SH-SY5Y (cell line): Measurements from ENCODE around the gene SORCS3.

Experiments used
- GATA2 ChIP-seq: IDR thresholded peaks from 2 replicates; pipeline ENCODE4 v1.6.1; 2011; ENCODE audit warnings: mild to moderate bottlenecking, low read depth, low read length
- GATA3 ChIP-seq: IDR thresholded peaks from 2 replicates; pipeline ENCODE4 v1.6.1; 2011; ENCODE audit warnings: low read depth, mild to moderate bottlenecking, low read length, moderate library complexity

DNA sequence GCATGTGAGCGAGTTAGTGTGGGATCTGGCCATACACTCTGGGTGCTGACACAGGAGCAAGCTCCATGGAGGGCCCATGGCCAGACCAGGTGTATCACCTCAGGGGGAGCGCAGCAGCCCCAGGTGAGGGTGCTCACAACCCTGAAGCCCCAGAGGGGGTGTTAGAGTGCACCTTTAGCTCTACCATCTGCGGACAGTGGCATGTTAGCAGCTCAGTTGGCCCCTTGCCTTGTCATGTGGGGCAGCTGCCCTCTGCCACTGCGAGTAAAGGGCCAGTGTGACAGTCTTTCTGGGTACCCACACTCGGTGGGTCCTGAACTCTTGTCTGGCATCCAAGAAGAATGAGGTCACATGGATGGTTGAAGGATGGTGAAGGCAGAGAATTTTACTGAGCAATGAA lies 600.2 kb downstream of the SORCS3 start:
- TF ChIP-seq GATA2: no peak
- TF ChIP-seq GATA3: no peak
